ENCODE measurements around the gene DAZAP1.

DAZAP1 gene

GRCh38 chr19:1450735-1451731 is 43.6 kb downstream of the DAZAP1 start:
- Mint-ChIP-seq H3K36me3 (ENCODE audit: low read depth) (no peaks in the 10 kb centered on the region), H3K4me1 (peaks cover 11% of the 10 kb centered on the region)

GRCh38 chr19:1451916-1452801 is 44.8 kb downstream of the DAZAP1 start:
- TF ChIP-seq CTCF (IDR thresholded peaks at IDR 0.05; ENCODE audit: unreplicated experiment in 3 of 3): no peak
- peaks cover 80% of the 10 kb centered on the region for H3K27me3 Mint-ChIP-seq (ENCODE audit: low read depth)
- peaks cover 11% of the 10 kb centered on the region for H3K4me1 Mint-ChIP-seq
- H3K27ac Mint-ChIP-seq: no peak overlapping the region
- H3K9me3 Mint-ChIP-seq: no peaks in the 10 kb centered on the region
- H3K4me3 Mint-ChIP-seq: no peak overlapping the region
- no peaks in the 10 kb centered on the region for H3K36me3 Mint-ChIP-seq (ENCODE audit: low read depth)

More at GRCh38 chr19:1450735-1451731, 43.6 kb downstream of the DAZAP1 start:
- no peak for TF ChIP-seq CTCF (IDR thresholded peaks at IDR 0.05; ENCODE audit: unreplicated experiment in 3 of 3)
- Mint-ChIP-seq H3K4me3 (peak overlapping the region; percentile 30 to 72 (median 68)), H3K9me3 (no peaks in the 10 kb centered on the region), H3K27me3 (ENCODE audit: low read depth) (peaks cover 85% of the 10 kb centered on the region), H3K27ac (no peak overlapping the region)

- Mint-ChIP-seq H3K4me3 (no peak overlapping the region), H3K27ac (no peak overlapping the region), H3K9me3 (no peaks in the 10 kb centered on the region), H3K4me1 (peaks cover 11% of the 10 kb centered on the region), H3K27me3 (ENCODE audit: low read depth) (peaks cover 77% of the 10 kb centered on the region), H3K36me3 (ENCODE audit: low read depth) (no peaks in the 10 kb centered on the region)
- no peak for TF ChIP-seq CTCF (IDR thresholded peaks at IDR 0.05; ENCODE audit: unreplicated experiment in 3 of 3)
These were observed 45.6 kb downstream of the DAZAP1 start for GRCh38 chr19:1452802-1453524.

- Mint-ChIP-seq H3K9me3 (no peaks in the 10 kb centered on the region), H3K27me3 (ENCODE audit: low read depth) (peaks cover 75% of the 10 kb centered on the region)
These were observed 46.4 kb downstream of the DAZAP1 start for GRCh38 chr19:1453525-1454364.

More at GRCh38 chr19:1453525-1454364, 46.4 kb downstream of the DAZAP1 start:
- H3K4me3 Mint-ChIP-seq: no peak overlapping the region
- no peak overlapping the region for H3K27ac Mint-ChIP-seq
- peaks cover 11% of the 10 kb centered on the region for H3K4me1 Mint-ChIP-seq
- no peak for TF ChIP-seq CTCF (IDR thresholded peaks at IDR 0.05; ENCODE audit: unreplicated experiment in 3 of 3)
- H3K36me3 Mint-ChIP-seq (ENCODE audit: low read depth): no peaks in the 10 kb centered on the region
